Activated CD8-positive, alpha-beta T cell treated with anti-CD3 and anti-CD28 coated beads for 36 hours (primary cell): ENCODE results near the gene MYCBPAP. TPM values are rescaled to one million over a fixed set of nuclear protein-coding genes. Genes with fewer than 3 reads are reported as not detected.

Experiments used
- ATAC-seq: fragments of 200-7000 bp; cut with Tn5 transposase; one replicate; pipeline ENCODE4 v1.10.0; 2021; ENCODE audit warnings: mild to moderate bottlenecking, moderate library complexity
- CTCF ChIA-PET: fragments of 350-600 bp; sonication (Branson Sonifier 250); formaldehyde crosslinking; loops from one replicate; lab custom pipeline; 2021; ENCODE audit warnings: antibody characterized with exemption; lab: Charles Lee
- POLR2A ChIA-PET: fragments of 350-600 bp; sonication (Branson Sonifier 250); formaldehyde crosslinking; loops from one replicate; lab custom pipeline; 2021; ENCODE audit warnings: antibody characterized with exemption; lab: Charles Lee
- DNase-seq: peaks from one replicate; pipeline ENCODE4 v3.0.0-alpha.2; 2020
- H3K27ac Mint-ChIP-seq: one replicate; pipeline ENCODE4 v1.8.0; 2021; ENCODE audit warnings: mild to moderate bottlenecking, mixed read lengths
- H3K27me3 Mint-ChIP-seq: one replicate; pipeline ENCODE4 v1.8.0; 2021; ENCODE audit warnings: mixed read lengths
- H3K36me3 Mint-ChIP-seq: one replicate; pipeline ENCODE4 v1.8.0; 2021; ENCODE audit warnings: low read depth, mixed read lengths
- H3K4me1 Mint-ChIP-seq: one replicate; pipeline ENCODE4 v1.8.0; 2021; ENCODE audit warnings: low read depth, mixed read lengths
- H3K4me3 Mint-ChIP-seq: one replicate; pipeline ENCODE4 v1.8.0; 2021; ENCODE audit warnings: mild to moderate bottlenecking, moderate library complexity, mixed read lengths
- H3K9me3 Mint-ChIP-seq: one replicate; pipeline ENCODE4 v1.8.0; 2021; ENCODE audit warnings: mixed read lengths
- CTCF ChIP-seq: fragments of 200-600 bp; IDR thresholded peaks from one replicate; pipeline ENCODE4 v1.8.0; 2022; ENCODE audit warnings: antibody characterized with exemption, mild to moderate bottlenecking
- intact Hi-C: fragments of 100-400 bp; cut with micrococcal nuclease; formaldehyde crosslinking; loops from one replicate; pipeline ENCODE4 v1.10.0; 2022
- total RNA-seq, 2 experiments: library from RNA; stranded (reverse); gene quantifications; one replicate each; pipeline ENCODE4 v1.2.3, GENCODE V29; 2021

The MYCBPAP gene
- total RNA-seq, 2 experiments from 2014 or later, result 6.7 to 6.9 TPM

- no peak overlapping the region for H3K27ac Mint-ChIP-seq
- ChIA-PET POLR2A (interaction anchor here (0.5 kb wide), 1 partner anchor 41 kb away, joined by 3 read pairs; no protein-coding TSS in a partner anchor), CTCF (interaction anchor here (1.2 to 2.6 kb wide), 5 partner anchors 11 to 69 kb away, joined by 4 to 11 read pairs (median 5); no protein-coding TSS in a partner anchor)
- no peaks in the 10 kb centered on the region for H3K9me3 Mint-ChIP-seq
- H3K36me3 Mint-ChIP-seq, result no peaks in the 10 kb centered on the region
- DNase-seq, result no peak
- H3K27me3 Mint-ChIP-seq, result peaks cover 64% of the 10 kb centered on the region
- TF ChIP-seq CTCF, result no peak
- intact Hi-C loops, result no loop called here
- no peak overlapping the region for H3K4me3 Mint-ChIP-seq
- peaks cover 19% of the 10 kb centered on the region for H3K4me1 Mint-ChIP-seq
- no peak for ATAC-seq
Observed at GRCh38 chr17:50561746-50562141, 53.5 kb downstream of the MYCBPAP start.

- ChIA-PET CTCF (interaction anchor here (0.5 to 2.6 kb wide), 10 partner anchors 10 to 1164 kb away, joined by 3 to 11 read pairs (median 4); no protein-coding TSS in a partner anchor), POLR2A (interaction anchor here (0.7 to 2.1 kb wide), 3 partner anchors 11 to 22 kb away, joined by 3 to 11 read pairs (median 3); no protein-coding TSS in a partner anchor)
- H3K4me3 Mint-ChIP-seq, result no peak overlapping the region
- intact Hi-C loops, result no loop called here
- H3K27me3 Mint-ChIP-seq, result peaks cover 67% of the 10 kb centered on the region
- peak; percentile 51 for DNase-seq
- TF ChIP-seq CTCF, result no peak
- H3K27ac Mint-ChIP-seq, result no peak overlapping the region
- no peak for ATAC-seq
- H3K4me1 Mint-ChIP-seq, result peaks cover 19% of the 10 kb centered on the region
- H3K9me3 Mint-ChIP-seq, result no peaks in the 10 kb centered on the region
- H3K36me3 Mint-ChIP-seq, result no peaks in the 10 kb centered on the region
Observed at GRCh38 chr17:50562242-50563091, 54.2 kb downstream of the MYCBPAP start.

- no peak overlapping the region for H3K27ac Mint-ChIP-seq
- CTCF ChIA-PET, result interaction anchor here (0.5 to 2.6 kb wide), 9 partner anchors 10 to 1165 kb away, joined by 3 to 11 read pairs (median 4); no protein-coding TSS in a partner anchor
- DNase-seq (peak; percentile 42), ATAC-seq (no peak)
- H3K4me3 Mint-ChIP-seq, result no peak overlapping the region
- H3K27me3 Mint-ChIP-seq, result peaks cover 62% of the 10 kb centered on the region
- POLR2A ChIA-PET, result interaction anchor here (0.7 to 2.1 kb wide), 3 partner anchors 12 to 22 kb away, joined by 3 to 11 read pairs (median 3); no protein-coding TSS in a partner anchor
- H3K9me3 Mint-ChIP-seq, result no peaks in the 10 kb centered on the region
- H3K36me3 Mint-ChIP-seq, result no peaks in the 10 kb centered on the region
- peaks cover 19% of the 10 kb centered on the region for H3K4me1 Mint-ChIP-seq
- intact Hi-C loops, result no loop called here
- TF ChIP-seq CTCF, result peak; percentile 17
Observed at GRCh38 chr17:50563092-50563511, 54.9 kb downstream of the MYCBPAP start.

GRCh38 chr17:50564916-50565315, 56.7 kb downstream of the MYCBPAP start:
- DNase-seq (peak; percentile 39), ATAC-seq (no peak)
- peaks cover 6% of the 10 kb centered on the region for H3K4me1 Mint-ChIP-seq
- H3K27me3 Mint-ChIP-seq, result peaks cover 48% of the 10 kb centered on the region
- intact Hi-C loops, result no loop called here
- TF ChIP-seq CTCF, result no peak
- ChIA-PET CTCF (no interaction called here), POLR2A (interaction anchor here (0.7 kb wide), 1 partner anchor 76 kb away, joined by 4 read pairs; no protein-coding TSS in a partner anchor)
- no peak overlapping the region for H3K27ac Mint-ChIP-seq
- no peaks in the 10 kb centered on the region for H3K9me3 Mint-ChIP-seq
- no peak overlapping the region for H3K4me3 Mint-ChIP-seq
- H3K36me3 Mint-ChIP-seq, result no peaks in the 10 kb centered on the region
